Neural progenitor cell (in vitro differentiated cells): ENCODE measurements around the gene ORMDL3.

Experiments
- CTCF ChIP-seq: fragments of 200-600 bp; sonication (generic); IDR thresholded peaks from 2 replicates; pipeline ENCODE4 v1.5.1; 2017; ENCODE audit warnings: antibody characterized with exemption, mild to moderate bottlenecking
- EZH2 ChIP-seq: fragments of 200-600 bp; sonication (generic); IDR thresholded peaks from 2 replicates; pipeline ENCODE4 v1.6.1; 2017; ENCODE audit warnings: antibody characterized with exemption, mild to moderate bottlenecking, moderate library complexity

GRCh38 chr17:39949028-39949427 is 21.6 kb upstream of the ORMDL3 start:
- TF ChIP-seq CTCF (no peak), EZH2 (no peak)
